Fibroblast of lung (primary cell): ENCODE results near the gene SGK2.

Experiments
- EZH2 ChIP-seq: IDR thresholded peaks from 2 replicates; pipeline ENCODE4 v1.5.1; 2012; ENCODE audit warnings: low read length, control low read depth, mild to moderate bottlenecking; ENCODE audit errors: missing control alignments
- TF ChIP-seq, protein P1 (sequence below), 2 donors: IDR thresholded peaks in 1 of 2; conservative IDR thresholded peaks in 1 of 2; 1 replicate in 1 of 2; 2 replicates in 1 of 2; pipeline ENCODE4 v1.5.1; 2011 to 2012; ENCODE audit warnings: low read length in 2 of 2, control low read depth in 1 of 2, inconsistent platforms in 1 of 2, low read depth in 1 of 2, mild to moderate bottlenecking in 1 of 2

DNA sequence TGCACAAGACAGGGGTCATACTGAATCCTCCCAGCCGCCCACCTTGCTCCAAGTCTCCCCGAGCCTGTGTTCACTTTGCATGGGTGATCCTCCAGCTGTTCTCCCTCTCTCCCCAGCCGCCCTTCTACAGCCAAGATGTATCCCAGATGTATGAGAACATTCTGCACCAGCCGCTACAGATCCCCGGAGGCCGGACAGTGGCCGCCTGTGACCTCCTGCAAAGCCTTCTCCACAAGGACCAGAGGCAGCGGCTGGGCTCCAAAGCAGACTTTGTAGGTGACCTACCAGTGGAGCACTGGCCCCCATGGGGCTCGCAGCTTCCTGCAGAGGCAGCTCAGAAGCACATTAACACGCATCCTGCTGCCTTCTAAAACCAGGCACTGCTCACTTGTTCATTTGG is 17.3 kb downstream of the SGK2 start:
- TF ChIP-seq, protein P1, sequence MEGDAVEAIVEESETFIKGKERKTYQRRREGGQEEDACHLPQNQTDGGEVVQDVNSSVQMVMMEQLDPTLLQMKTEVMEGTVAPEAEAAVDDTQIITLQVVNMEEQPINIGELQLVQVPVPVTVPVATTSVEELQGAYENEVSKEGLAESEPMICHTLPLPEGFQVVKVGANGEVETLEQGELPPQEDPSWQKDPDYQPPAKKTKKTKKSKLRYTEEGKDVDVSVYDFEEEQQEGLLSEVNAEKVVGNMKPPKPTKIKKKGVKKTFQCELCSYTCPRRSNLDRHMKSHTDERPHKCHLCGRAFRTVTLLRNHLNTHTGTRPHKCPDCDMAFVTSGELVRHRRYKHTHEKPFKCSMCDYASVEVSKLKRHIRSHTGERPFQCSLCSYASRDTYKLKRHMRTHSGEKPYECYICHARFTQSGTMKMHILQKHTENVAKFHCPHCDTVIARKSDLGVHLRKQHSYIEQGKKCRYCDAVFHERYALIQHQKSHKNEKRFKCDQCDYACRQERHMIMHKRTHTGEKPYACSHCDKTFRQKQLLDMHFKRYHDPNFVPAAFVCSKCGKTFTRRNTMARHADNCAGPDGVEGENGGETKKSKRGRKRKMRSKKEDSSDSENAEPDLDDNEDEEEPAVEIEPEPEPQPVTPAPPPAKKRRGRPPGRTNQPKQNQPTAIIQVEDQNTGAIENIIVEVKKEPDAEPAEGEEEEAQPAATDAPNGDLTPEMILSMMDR (conservative IDR thresholded peaks at IDR 0.05 in 1 of 2, IDR thresholded peaks at IDR 0.05 in 1 of 2; ENCODE audit: low read depth in 1 of 2, low read length in 2 of 2), result no peak
- TF ChIP-seq EZH2, result no peak
